HG03060 (cell line): ENCODE results near the gene AP1B1.

Source experiments
- ATAC-seq: cut with Tn5 transposase; IDR thresholded peaks from one replicate; pipeline ENCODE4 v1.9.1; 2021; ENCODE audit warnings: low read depth, moderate number of reproducible peaks; ENCODE audit not compliant: unreplicated experiment

The AP1B1 gene

DNA sequence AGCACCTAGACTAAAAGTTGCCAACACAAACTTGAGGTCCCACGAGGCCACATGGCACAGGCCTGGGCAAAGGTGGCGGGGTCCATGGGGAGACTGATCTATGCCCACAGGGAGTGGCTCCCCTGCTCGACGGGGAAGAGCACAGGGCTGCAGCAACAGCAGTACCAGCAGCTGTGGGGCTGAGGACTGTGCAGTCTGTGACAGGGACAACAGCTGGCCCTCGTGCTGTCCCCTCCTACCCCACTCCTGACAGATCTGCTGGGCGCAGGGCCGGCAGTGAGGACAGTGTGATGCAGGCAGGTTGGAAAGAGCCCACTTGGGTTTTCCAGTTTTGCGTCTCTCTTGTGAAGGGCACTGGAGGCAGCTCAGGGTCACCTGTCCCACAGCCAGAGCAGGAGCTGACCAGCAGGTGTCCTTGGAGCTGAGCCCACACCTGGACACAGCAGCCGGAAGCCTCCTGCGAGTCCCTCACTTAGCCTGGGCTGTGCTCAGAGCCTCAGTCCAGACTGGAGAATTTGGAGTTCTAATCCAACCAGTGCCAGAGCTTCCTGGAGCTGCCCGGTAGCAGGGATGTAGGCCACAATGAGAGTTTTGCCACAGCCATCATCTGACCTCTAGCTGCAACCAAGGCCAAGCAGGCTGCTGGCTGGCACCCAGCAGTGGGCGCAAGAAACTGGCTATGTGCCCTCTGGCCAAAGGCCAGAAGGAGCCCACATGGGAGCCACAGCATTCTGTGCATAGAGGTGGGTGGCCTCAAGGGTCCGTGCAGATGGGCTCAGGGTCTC is 85.5 kb downstream of the AP1B1 start:
- ATAC-seq: no peak

- no peak for ATAC-seq
These were observed 86.0 kb downstream of the AP1B1 start for GRCh38 chr22:29302402-29302680.

- ATAC-seq: no peak
These were observed 86.5 kb downstream of the AP1B1 start for GRCh38 chr22:29301716-29302401.

- ATAC-seq: no peak
These were observed 87.4 kb downstream of the AP1B1 start for GRCh38 chr22:29300807-29301601.

GRCh38 chr22:29300467-29300806 is 87.9 kb downstream of the AP1B1 start:
- ATAC-seq: no peak

- no peak for ATAC-seq
These were observed 89.1 kb downstream of the AP1B1 start for GRCh38 chr22:29299136-29299900.

- no peak for ATAC-seq
These were observed 89.7 kb downstream of the AP1B1 start for GRCh38 chr22:29298641-29299040.

DNA sequence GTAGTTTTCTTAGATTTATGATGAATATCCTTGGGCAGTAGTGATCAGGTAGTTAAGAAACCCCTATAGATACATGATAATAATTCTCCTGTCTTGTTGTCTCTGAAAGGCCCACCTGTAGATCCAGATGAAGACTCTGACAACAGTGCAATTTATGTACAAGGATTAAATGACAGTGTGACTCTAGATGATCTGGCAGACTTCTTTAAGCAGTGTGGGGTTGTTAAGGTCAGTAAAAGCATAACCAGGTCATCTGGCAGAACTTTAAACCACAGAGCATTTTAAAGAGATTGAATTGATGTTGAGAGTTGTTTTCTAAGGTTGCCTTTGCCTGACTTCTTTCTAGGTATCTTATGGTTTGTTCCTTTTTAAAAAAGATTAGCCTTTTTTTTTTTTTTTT is 96.0 kb downstream of the AP1B1 start:
- ATAC-seq: no peak

DNA sequence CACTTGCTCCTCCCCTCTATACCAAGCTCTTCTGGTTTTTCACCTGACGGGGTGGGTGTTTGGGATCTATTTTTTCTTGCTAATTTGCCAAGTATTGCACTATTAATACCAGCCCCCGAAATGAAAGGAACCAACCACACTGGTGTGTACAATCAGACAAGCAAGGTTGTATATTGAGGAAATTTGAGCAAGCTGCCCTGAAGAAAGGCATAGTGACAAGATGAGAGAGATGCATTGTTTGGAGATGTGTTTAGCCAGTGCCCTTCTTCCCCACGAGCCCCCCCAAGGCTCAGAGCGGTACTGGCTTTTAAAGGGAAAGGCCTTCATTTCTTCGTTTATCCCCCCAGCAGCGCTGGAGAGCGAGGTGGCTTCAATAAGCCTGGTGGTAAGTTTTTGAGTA is 97.2 kb downstream of the AP1B1 start:
- no peak for ATAC-seq

DNA sequence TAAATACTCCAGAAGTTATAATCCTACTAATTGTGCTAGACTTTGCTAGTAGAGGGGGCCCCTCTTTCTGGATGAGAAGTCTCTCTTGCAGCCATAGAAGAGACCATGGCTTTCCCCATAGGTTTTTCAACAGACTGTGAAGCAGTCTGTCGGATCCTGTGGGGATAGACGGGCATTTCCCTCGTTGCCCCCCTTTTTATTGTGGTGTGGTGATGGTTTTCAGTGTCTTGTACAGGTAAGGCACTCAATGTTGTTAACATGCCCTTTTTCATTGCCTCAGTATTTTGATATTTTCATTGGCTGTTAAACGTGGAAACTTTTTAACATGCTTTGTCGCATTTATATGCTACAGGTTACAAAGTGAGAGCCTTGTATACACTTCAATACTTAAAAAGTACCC is 98.3 kb downstream of the AP1B1 start:
- no peak for ATAC-seq

GRCh38 chr22:29288837-29289236 is 99.5 kb downstream of the AP1B1 start:
- ATAC-seq: no peak

DNA sequence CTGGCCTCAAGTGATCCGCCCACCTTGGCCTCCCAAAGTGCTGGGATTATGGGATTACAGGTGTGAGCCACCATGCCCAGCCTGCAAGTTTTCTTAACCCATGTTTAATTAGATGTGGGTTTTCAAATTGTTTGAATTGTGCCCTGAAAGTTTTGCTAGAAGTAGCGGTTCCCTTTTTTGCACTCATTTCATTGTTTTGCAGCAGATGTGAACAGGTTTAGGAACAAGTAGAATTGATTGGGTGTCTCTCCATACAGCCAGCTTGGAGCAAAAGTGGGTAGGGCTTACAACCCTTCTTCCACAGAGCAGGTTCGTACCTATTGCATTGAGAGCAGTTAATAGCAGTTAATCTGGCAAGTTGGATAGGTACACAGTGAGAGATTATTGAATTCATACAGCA is 104.2 kb downstream of the AP1B1 start:
- no peak for ATAC-seq

- ATAC-seq: no peak
These were observed 110.4 kb downstream of the AP1B1 start for GRCh38 chr22:29277927-29278326.
